ENCODE data around the gene ADARB2.

Gene ADARB2

GRCh38 chr10:1232164-1232911 is 505.0 kb downstream of the ADARB2 start:
- no peak for TF ChIP-seq TAF1 (IDR thresholded peaks at IDR 0.05; ENCODE audit: borderline replicate concordance, insufficient read depth, low read length)
- no peak for TF ChIP-seq SIN3A (IDR thresholded peaks at IDR 0.05; ENCODE audit: borderline replicate concordance, insufficient read depth, low read length)
- no peak for TF ChIP-seq REST (IDR thresholded peaks at IDR 0.05; ENCODE audit: insufficient read depth in 1 of 2, low read depth in 2 of 2, low read length in 2 of 2)
- no peak for TF ChIP-seq FOXP2 (optimal IDR thresholded peaks at IDR 0.05; ENCODE audit: borderline replicate concordance, extremely low read depth, extremely low read length, insufficient read depth)
- no peak for TF ChIP-seq POLR2AphosphoS5 (IDR thresholded peaks at IDR 0.05; ENCODE audit: low read depth, low read length)

- TF ChIP-seq TAF1 (IDR thresholded peaks at IDR 0.05; ENCODE audit: borderline replicate concordance, insufficient read depth, low read length) (no peak), POLR2AphosphoS5 (IDR thresholded peaks at IDR 0.05; ENCODE audit: low read depth, low read length) (no peak), REST (IDR thresholded peaks at IDR 0.05; ENCODE audit: insufficient read depth in 1 of 2, low read depth in 2 of 2, low read length in 2 of 2) (no peak), FOXP2 (optimal IDR thresholded peaks at IDR 0.05; ENCODE audit: borderline replicate concordance, extremely low read depth, extremely low read length, insufficient read depth) (no peak), SIN3A (IDR thresholded peaks at IDR 0.05; ENCODE audit: borderline replicate concordance, insufficient read depth, low read length) (no peak)
These were observed 506.6 kb downstream of the ADARB2 start for GRCh38 chr10:1230592-1231275.

DNA sequence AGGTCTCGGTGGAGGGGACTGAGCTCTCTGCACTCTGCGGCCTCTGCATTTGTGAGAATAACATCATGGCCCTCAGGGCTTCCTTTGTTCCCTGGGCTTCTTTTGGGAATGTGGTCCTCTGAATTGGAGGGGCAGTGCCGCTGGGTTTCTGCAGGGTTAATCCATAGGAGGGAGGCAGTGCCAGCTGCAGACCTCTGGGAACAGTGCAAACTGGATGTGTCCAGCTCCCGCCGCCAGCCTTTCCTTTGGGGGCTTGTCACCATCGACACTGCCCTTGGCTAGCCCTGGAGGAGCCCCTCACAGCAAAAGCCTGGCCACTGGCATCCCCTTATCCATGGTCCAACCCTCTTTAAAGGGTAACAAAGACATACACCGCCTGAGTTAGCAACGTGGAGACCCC is 507.2 kb downstream of the ADARB2 start:
- no peak for TF ChIP-seq FOXP2 (optimal IDR thresholded peaks at IDR 0.05; ENCODE audit: borderline replicate concordance, extremely low read depth, extremely low read length, insufficient read depth)
- no peak for TF ChIP-seq REST (IDR thresholded peaks at IDR 0.05; ENCODE audit: insufficient read depth in 1 of 2, low read depth in 2 of 2, low read length in 2 of 2)
- TF ChIP-seq SIN3A (IDR thresholded peaks at IDR 0.05; ENCODE audit: borderline replicate concordance, insufficient read depth, low read length) = no peak
- TF ChIP-seq TAF1 (IDR thresholded peaks at IDR 0.05; ENCODE audit: borderline replicate concordance, insufficient read depth, low read length) = no peak
- no peak for TF ChIP-seq POLR2AphosphoS5 (IDR thresholded peaks at IDR 0.05; ENCODE audit: low read depth, low read length)

- TF ChIP-seq FOXP2 (optimal IDR thresholded peaks at IDR 0.05; ENCODE audit: borderline replicate concordance, extremely low read depth, extremely low read length, insufficient read depth) = no peak
- no peak for TF ChIP-seq TAF1 (IDR thresholded peaks at IDR 0.05; ENCODE audit: borderline replicate concordance, insufficient read depth, low read length)
- TF ChIP-seq REST (IDR thresholded peaks at IDR 0.05; ENCODE audit: insufficient read depth in 1 of 2, low read depth in 2 of 2, low read length in 2 of 2) = no peak
- TF ChIP-seq POLR2AphosphoS5 (IDR thresholded peaks at IDR 0.05; ENCODE audit: low read depth, low read length) = no peak
- no peak for TF ChIP-seq SIN3A (IDR thresholded peaks at IDR 0.05; ENCODE audit: borderline replicate concordance, insufficient read depth, low read length)
These were observed 507.8 kb downstream of the ADARB2 start for GRCh38 chr10:1229574-1229973.
